K562 (cell line): ENCODE measurements around the gene SLCO1B1.
"Not testable (repeated sequence)": the region's sequence is repeated elsewhere in the genome, so short reads cannot be mapped to it uniquely, and the experiment has no call there.

Experiments
- SMC3 ChIP-seq: conservative IDR thresholded peaks from 2 replicates; pipeline ENCODE4 v1.6.1; 2011; ENCODE audit warnings: low read depth, low read length, improper control_type of control experiment; ENCODE audit not compliant: insufficient read depth
- ZNF830 ChIP-seq: fragments of 250-450 bp; sonication (Bioruptor Pico); IDR thresholded peaks from 2 replicates; pipeline ENCODE4 v1.5.0; 2021; ENCODE audit warnings: mild to moderate bottlenecking

DNA sequence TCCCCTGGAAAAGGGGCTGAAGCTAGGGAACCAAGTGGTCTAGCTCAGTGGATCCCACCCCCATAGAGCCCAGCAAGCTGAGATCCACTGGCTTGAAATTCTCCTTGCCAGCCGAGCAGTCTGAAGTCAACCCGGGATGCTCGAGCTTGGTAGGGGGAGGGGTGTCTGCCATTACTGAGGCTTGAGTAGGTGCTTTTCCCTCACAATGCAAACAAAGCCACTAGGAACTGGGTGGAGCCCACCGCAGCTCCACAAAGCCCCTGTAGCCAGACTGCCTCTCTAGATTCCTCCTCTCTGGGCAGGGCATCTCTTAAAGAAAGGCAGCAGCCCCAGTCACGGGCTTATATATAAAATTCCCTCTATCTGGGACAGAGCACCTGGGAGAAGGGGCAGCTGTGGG is 18.9 kb downstream of the SLCO1B1 start:
- TF ChIP-seq ZNF830 (CRISPR knock-in tag); SMC3: not testable (repeated sequence)
